ENCODE results near the gene ADGRF4.

ADGRF4 gene

GRCh38 chr6:47729457-47729856, 31.1 kb downstream of the ADGRF4 start:
- TF ChIP-seq, protein P1, sequence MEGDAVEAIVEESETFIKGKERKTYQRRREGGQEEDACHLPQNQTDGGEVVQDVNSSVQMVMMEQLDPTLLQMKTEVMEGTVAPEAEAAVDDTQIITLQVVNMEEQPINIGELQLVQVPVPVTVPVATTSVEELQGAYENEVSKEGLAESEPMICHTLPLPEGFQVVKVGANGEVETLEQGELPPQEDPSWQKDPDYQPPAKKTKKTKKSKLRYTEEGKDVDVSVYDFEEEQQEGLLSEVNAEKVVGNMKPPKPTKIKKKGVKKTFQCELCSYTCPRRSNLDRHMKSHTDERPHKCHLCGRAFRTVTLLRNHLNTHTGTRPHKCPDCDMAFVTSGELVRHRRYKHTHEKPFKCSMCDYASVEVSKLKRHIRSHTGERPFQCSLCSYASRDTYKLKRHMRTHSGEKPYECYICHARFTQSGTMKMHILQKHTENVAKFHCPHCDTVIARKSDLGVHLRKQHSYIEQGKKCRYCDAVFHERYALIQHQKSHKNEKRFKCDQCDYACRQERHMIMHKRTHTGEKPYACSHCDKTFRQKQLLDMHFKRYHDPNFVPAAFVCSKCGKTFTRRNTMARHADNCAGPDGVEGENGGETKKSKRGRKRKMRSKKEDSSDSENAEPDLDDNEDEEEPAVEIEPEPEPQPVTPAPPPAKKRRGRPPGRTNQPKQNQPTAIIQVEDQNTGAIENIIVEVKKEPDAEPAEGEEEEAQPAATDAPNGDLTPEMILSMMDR (conservative IDR thresholded peaks at IDR 0.05; ENCODE audit: low read depth, low read length) = no peak
- no peak for DNase-seq (ENCODE audit: low read depth)
- H3K4me3 ChIP-seq (ENCODE audit: low read length) = no peak overlapping the region

- TF ChIP-seq, protein P1 (conservative IDR thresholded peaks at IDR 0.05; ENCODE audit: low read depth, low read length) = peak; percentile 50
- no peak for DNase-seq (ENCODE audit: low read depth)
- H3K4me3 ChIP-seq (ENCODE audit: low read length) = no peak overlapping the region
These were observed 35.6 kb downstream of the ADGRF4 start for GRCh38 chr6:47733879-47734558.

DNA sequence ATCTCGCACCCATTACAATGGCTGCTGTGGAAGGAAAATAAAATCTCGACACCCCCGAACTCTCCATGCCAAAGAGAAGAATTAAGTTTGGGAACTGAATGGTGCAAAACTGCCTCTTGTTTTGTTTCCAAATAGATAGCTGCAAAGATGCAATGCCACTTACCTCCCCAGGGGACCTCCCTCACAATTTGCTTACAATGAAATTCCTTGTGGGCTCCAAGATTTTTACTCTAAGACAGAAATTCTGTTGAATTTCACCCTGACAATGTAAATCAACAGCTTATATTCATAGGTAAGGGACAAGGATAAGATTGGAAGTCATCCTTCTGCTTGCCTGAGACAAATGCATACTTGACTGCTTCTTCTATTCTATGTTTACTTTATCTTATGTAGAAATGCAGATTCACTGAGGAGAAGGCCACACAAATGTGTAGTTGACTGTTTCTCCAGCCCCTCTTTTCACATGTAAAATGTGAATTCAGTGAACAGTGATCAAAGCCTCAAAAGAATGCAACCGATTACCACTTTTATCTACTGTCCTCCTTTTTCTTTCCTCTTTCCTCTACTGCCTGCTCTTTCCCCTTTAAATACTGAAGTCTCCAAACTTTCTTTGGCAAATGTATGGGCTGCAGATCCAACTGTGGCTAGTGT, 36.6 kb downstream of the ADGRF4 start:
- no peak overlapping the region for H3K4me3 ChIP-seq (ENCODE audit: low read length)
- TF ChIP-seq, protein P1 (conservative IDR thresholded peaks at IDR 0.05; ENCODE audit: low read depth, low read length) = no peak
- no peak for DNase-seq (ENCODE audit: low read depth)

- no peak for DNase-seq (ENCODE audit: low read depth)
- TF ChIP-seq, protein P1 (conservative IDR thresholded peaks at IDR 0.05; ENCODE audit: low read depth, low read length) = no peak
- no peak overlapping the region for H3K4me3 ChIP-seq (ENCODE audit: low read length)
These were observed 37.8 kb downstream of the ADGRF4 start for GRCh38 chr6:47736083-47736700.

DNA sequence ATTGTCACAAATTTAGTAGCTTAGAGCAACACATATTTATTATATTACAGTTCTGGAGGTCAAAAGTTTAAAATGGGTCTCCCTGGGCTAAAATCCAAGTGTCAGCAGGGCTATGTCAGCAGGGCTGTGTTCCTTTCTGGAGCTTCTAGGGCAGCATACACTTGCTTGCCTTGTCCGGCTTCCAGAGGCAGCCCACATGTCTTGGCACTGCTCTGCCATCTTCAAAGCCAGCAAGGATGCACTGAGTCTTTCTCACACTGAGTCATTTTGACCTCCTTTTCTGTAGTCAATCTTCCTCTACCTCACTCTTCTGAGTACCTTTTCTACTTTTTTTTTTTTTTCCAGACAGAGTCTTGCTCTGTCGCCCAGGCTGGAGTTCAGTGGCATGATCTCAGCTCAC, 39.0 kb downstream of the ADGRF4 start:
- no peak for DNase-seq (ENCODE audit: low read depth)

GRCh38 chr6:47740714-47741113, 42.3 kb downstream of the ADGRF4 start:
- TF ChIP-seq, protein P1 (conservative IDR thresholded peaks at IDR 0.05; ENCODE audit: low read depth, low read length) = no peak
- no peak for DNase-seq (ENCODE audit: low read depth)
- H3K4me3 ChIP-seq (ENCODE audit: low read length) = no peak overlapping the region

More for the DNA sequence above, 39.0 kb downstream of the ADGRF4 start:
- H3K4me3 ChIP-seq (ENCODE audit: low read length) = no peak overlapping the region
- TF ChIP-seq, protein P1 (conservative IDR thresholded peaks at IDR 0.05; ENCODE audit: low read depth, low read length) = no peak

Measured in retinal pigment epithelial cell (primary cell).